Neural cell (in vitro differentiated cells): ENCODE data around the gene SKAP1. TPM values are rescaled to one million over a fixed set of nuclear protein-coding genes. Genes with fewer than 3 reads are reported as not detected.

Source experiments
- H2AFZ ChIP-seq: fragments of 200-600, 300-800 bp; sonication (generic), shearing (Covaris generic); 2 replicates; pipeline ENCODE4 v1.6.0; 2014; ENCODE audit warnings: low read depth, mild to moderate bottlenecking, antibody characterized with exemption, low read length, moderate library complexity
- H3F3A ChIP-seq: fragments of 200-600 bp; shearing (Covaris generic); 2 replicates; pipeline ENCODE4 v1.6.1; 2016; ENCODE audit warnings: mild to moderate bottlenecking, moderate library complexity, mixed read lengths, antibody characterized with exemption, low read length; ENCODE audit not compliant: insufficient read depth, poor library complexity, severe bottlenecking
- H3K27ac ChIP-seq: fragments of 200-600, 300-800 bp; sonication (generic), shearing (Covaris generic); 2 replicates; pipeline ENCODE4 v1.5.1; 2014; ENCODE audit warnings: mild to moderate bottlenecking, low read length, moderate library complexity
- H3K27me3 ChIP-seq: fragments of 300-800, 200-600 bp; sonication (generic), shearing (Covaris generic); 2 replicates; pipeline ENCODE4 v1.6.0; 2014; ENCODE audit warnings: mild to moderate bottlenecking, low read depth, low read length, moderate library complexity; ENCODE audit not compliant: insufficient read depth
- H3K36me3 ChIP-seq: fragments of 300-800, 200-600 bp; sonication (generic), shearing (Covaris generic); 2 replicates; pipeline ENCODE4 v1.5.1; 2014; ENCODE audit warnings: mild to moderate bottlenecking, antibody characterized with exemption, low read length, moderate library complexity; ENCODE audit not compliant: insufficient read depth
- H3K4me2 ChIP-seq: fragments of 300-800, 200-600 bp; sonication (generic), shearing (Covaris generic); 2 replicates; pipeline ENCODE4 v1.6.0; 2014; ENCODE audit warnings: mild to moderate bottlenecking, low read length
- H3K4me3 ChIP-seq: fragments of 300-800, 200-600 bp; sonication (generic), shearing (Covaris generic); 2 replicates; pipeline ENCODE4 v1.5.1; 2014; ENCODE audit warnings: mild to moderate bottlenecking, low read length, moderate library complexity
- H3K79me2 ChIP-seq: fragments of 200-600 bp; shearing (Covaris generic); replicated peaks from 2 replicates; pipeline ENCODE4 v1.6.0; 2014; ENCODE audit warnings: mild to moderate bottlenecking, low read length, moderate library complexity; ENCODE audit not compliant: insufficient read depth
- H3K9ac ChIP-seq: fragments of 300-800, 200-600 bp; sonication (generic), shearing (Covaris generic); 2 replicates; pipeline ENCODE4 v1.6.1; 2016; ENCODE audit warnings: mild to moderate bottlenecking, low read length, mixed read lengths
- H3K9me2 ChIP-seq: fragments of 200-600 bp; shearing (Covaris generic); 2 replicates; pipeline ENCODE4 v1.6.1; 2016; ENCODE audit warnings: mild to moderate bottlenecking, low read length, mixed read lengths; ENCODE audit not compliant: insufficient read depth
- H3K9me3 ChIP-seq: fragments of 200-600, 300-800 bp; sonication (generic), shearing (Covaris generic); 2 replicates; pipeline ENCODE4 v1.6.1; 2016; ENCODE audit warnings: mild to moderate bottlenecking, mixed run types, low read length, moderate library complexity, mixed read lengths
- H4K20me1 ChIP-seq: fragments of 200-600 bp; shearing (Covaris generic); 2 replicates; pipeline ENCODE4 v1.6.1; 2016; ENCODE audit warnings: mild to moderate bottlenecking, mixed run types; ENCODE audit not compliant: insufficient read depth
- CTCF ChIP-seq: fragments of 450-650 bp; IDR thresholded peaks from 2 replicates; pipeline ENCODE4 v1.5.1; 2014; ENCODE audit warnings: antibody characterized with exemption, mild to moderate bottlenecking, moderate library complexity; ENCODE audit not compliant: poor library complexity, severe bottlenecking
- EP300 ChIP-seq: fragments of 450-650 bp; conservative IDR thresholded peaks from 2 replicates; pipeline ENCODE4 v1.6.1; 2014; ENCODE audit warnings: antibody characterized with exemption, mild to moderate bottlenecking, moderate library complexity; ENCODE audit not compliant: poor library complexity, severe bottlenecking
- EZH2 ChIP-seq: fragments of 200-600, 300-800 bp; shearing (Covaris generic), sonication (generic); IDR thresholded peaks from 2 replicates; pipeline ENCODE4 v1.6.1; 2014; ENCODE audit warnings: antibody characterized with exemption, low read length, borderline replicate concordance, mild to moderate bottlenecking; ENCODE audit not compliant: insufficient read depth, poor library complexity, severe bottlenecking
- MXI1 ChIP-seq: fragments of 450-650 bp; conservative IDR thresholded peaks from 2 replicates; pipeline ENCODE4 v1.6.1; 2014; ENCODE audit warnings: antibody characterized with exemption, mild to moderate bottlenecking; ENCODE audit not compliant: poor library complexity, severe bottlenecking
- POLR2AphosphoS5 ChIP-seq: IDR thresholded peaks from 2 replicates; pipeline ENCODE4 v1.6.1; 2012
- RAD21 ChIP-seq: fragments of 450-650 bp; conservative IDR thresholded peaks from 2 replicates; pipeline ENCODE4 v1.6.1; 2014; ENCODE audit warnings: antibody characterized with exemption, mild to moderate bottlenecking, moderate library complexity
- SMC3 ChIP-seq: fragments of 450-650 bp; conservative IDR thresholded peaks from 2 replicates; pipeline ENCODE4 v1.6.1; 2014; ENCODE audit warnings: antibody characterized with exemption, mild to moderate bottlenecking, moderate library complexity; ENCODE audit not compliant: poor library complexity
- TAF1 ChIP-seq: IDR thresholded peaks from 2 replicates; pipeline ENCODE4 v1.6.1; 2012; ENCODE audit warnings: low read depth
- polyA plus RNA-seq: library from polyadenylated mRNA; depleted of rRNA; stranded (reverse); fragments of >200 nt; gene quantifications from 2 replicates; pipeline ENCODE4 v1.2.3, GENCODE V29; 2014
- TF ChIP-seq, protein P1 (sequence below): IDR thresholded peaks from 2 replicates; pipeline ENCODE4 v1.6.1; 2012; ENCODE audit warnings: borderline replicate concordance

The SKAP1 gene
- polyA plus RNA-seq, 1 donor from 2014 or later = 0.63 TPM

DNA sequence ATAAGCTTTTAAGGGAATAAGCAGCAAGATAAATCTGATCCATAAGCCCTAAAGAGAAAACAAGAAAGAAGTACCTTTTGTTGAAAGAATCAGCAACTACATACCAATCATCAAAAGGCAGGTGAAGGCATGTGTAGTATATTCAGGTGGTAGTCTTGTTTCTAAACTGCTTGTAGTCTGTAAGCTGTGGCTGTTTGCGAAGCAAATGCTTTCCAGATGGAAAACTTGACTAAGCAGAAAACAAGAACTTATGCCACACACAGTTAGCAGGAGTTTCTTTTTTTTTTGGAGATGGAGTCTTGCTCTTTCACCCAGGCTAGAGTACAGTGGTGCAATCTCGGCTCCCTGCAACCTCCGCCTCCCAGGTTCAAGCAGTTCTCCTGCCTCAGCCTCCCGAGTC is 334.4 kb downstream of the SKAP1 start:
- H3K4me2 ChIP-seq = no peak overlapping the region
- peaks cover 65% of the 10 kb centered on the region for H3K79me2 ChIP-seq
- H3K9me2 ChIP-seq = no peaks in the 10 kb centered on the region
- H3F3A ChIP-seq = peaks cover 10% of the 10 kb centered on the region
- H3K27me3 ChIP-seq = no peaks in the 10 kb centered on the region
- no peak overlapping the region for H3K4me3 ChIP-seq
- no peak overlapping the region for H2AFZ ChIP-seq
- H3K9ac ChIP-seq = no peak overlapping the region
- H3K9me3 ChIP-seq = no peaks in the 10 kb centered on the region
- no peak for TF ChIP-seq EP300
- TF ChIP-seq EZH2 = no peak
- TF ChIP-seq POLR2AphosphoS5 = no peak
- TF ChIP-seq, protein P1, sequence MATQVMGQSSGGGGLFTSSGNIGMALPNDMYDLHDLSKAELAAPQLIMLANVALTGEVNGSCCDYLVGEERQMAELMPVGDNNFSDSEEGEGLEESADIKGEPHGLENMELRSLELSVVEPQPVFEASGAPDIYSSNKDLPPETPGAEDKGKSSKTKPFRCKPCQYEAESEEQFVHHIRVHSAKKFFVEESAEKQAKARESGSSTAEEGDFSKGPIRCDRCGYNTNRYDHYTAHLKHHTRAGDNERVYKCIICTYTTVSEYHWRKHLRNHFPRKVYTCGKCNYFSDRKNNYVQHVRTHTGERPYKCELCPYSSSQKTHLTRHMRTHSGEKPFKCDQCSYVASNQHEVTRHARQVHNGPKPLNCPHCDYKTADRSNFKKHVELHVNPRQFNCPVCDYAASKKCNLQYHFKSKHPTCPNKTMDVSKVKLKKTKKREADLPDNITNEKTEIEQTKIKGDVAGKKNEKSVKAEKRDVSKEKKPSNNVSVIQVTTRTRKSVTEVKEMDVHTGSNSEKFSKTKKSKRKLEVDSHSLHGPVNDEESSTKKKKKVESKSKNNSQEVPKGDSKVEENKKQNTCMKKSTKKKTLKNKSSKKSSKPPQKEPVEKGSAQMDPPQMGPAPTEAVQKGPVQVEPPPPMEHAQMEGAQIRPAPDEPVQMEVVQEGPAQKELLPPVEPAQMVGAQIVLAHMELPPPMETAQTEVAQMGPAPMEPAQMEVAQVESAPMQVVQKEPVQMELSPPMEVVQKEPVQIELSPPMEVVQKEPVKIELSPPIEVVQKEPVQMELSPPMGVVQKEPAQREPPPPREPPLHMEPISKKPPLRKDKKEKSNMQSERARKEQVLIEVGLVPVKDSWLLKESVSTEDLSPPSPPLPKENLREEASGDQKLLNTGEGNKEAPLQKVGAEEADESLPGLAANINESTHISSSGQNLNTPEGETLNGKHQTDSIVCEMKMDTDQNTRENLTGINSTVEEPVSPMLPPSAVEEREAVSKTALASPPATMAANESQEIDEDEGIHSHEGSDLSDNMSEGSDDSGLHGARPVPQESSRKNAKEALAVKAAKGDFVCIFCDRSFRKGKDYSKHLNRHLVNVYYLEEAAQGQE = no peak
- TF ChIP-seq SMC3 = no peak
- no peak for TF ChIP-seq MXI1
- TF ChIP-seq RAD21 = no peak
- TF ChIP-seq CTCF = no peak
- no peaks in the 10 kb centered on the region for H3K36me3 ChIP-seq
- H3K27ac ChIP-seq = no peak overlapping the region
- peaks cover 9% of the 10 kb centered on the region for H4K20me1 ChIP-seq

- no peak overlapping the region for H3K4me2 ChIP-seq
- peaks cover 59% of the 10 kb centered on the region for H3K79me2 ChIP-seq
- H3K9me3 ChIP-seq = no peaks in the 10 kb centered on the region
- no peak for TF ChIP-seq SMC3
- TF ChIP-seq EP300 = no peak
- TF ChIP-seq, protein P1 = no peak
- no peak for TF ChIP-seq TAF1
- no peak for TF ChIP-seq CTCF
- no peak for TF ChIP-seq RAD21
- no peak for TF ChIP-seq EZH2
- TF ChIP-seq MXI1 = no peak
- no peak for TF ChIP-seq POLR2AphosphoS5
- H3K27ac ChIP-seq = no peak overlapping the region
- H3K27me3 ChIP-seq = no peaks in the 10 kb centered on the region
- H3K9ac ChIP-seq = no peak overlapping the region
- no peak overlapping the region for H2AFZ ChIP-seq
- H3K9me2 ChIP-seq = no peaks in the 10 kb centered on the region
- no peaks in the 10 kb centered on the region for H3F3A ChIP-seq
- H3K36me3 ChIP-seq = no peaks in the 10 kb centered on the region
- H3K4me3 ChIP-seq = no peak overlapping the region
- peaks cover 10% of the 10 kb centered on the region for H4K20me1 ChIP-seq
Observed at GRCh38 chr17:48093341-48094045, 336.5 kb downstream of the SKAP1 start.
